Measurements from ENCODE around the gene KANSL1L.
A peak's percentile ranks its signal among the peaks of the same experiment; 100 is the strongest.

KANSL1L gene

GRCh38 chr2:210167227-210167626 lies 4.0 kb downstream of the KANSL1L start:
- TF ChIP-seq POLR2AphosphoS5 (IDR thresholded peaks at IDR 0.05; ENCODE audit: low read depth) (no peak), CTCF (IDR thresholded peaks at IDR 0.05; ENCODE audit: insufficient read depth, low read length) (no peak), GABPA (IDR thresholded peaks at IDR 0.05; ENCODE audit: low read depth) (no peak), REST (IDR thresholded peaks at IDR 0.05; ENCODE audit: insufficient replicate concordance, low read depth) (no peak), SPI1 (IDR thresholded peaks at IDR 0.05; ENCODE audit: borderline replicate concordance, low read depth) (no peak)
- no peaks in the 10 kb centered on the region for H3K27me3 ChIP-seq (ENCODE audit: insufficient read depth, poor library complexity, severe bottlenecking)
- no peak overlapping the region for H3K4me3 ChIP-seq (replicated peaks; ENCODE audit: insufficient read depth, low read length)
- H3K27ac ChIP-seq (replicated peaks), result no peak overlapping the region
- no peak for DNase-seq (ENCODE audit: low read depth in 1 of 2, low spot score in 1 of 2)

- Histone ChIP-seq H3K27me3 (ENCODE audit: insufficient read depth, poor library complexity, severe bottlenecking) (no peaks in the 10 kb centered on the region), H3K4me3 (replicated peaks; ENCODE audit: insufficient read depth, low read length) (no peak overlapping the region), H3K27ac (replicated peaks) (peak overlapping the region; percentile 57)
- TF ChIP-seq CTCF (IDR thresholded peaks at IDR 0.05; ENCODE audit: insufficient read depth, low read length), result no peak
- TF ChIP-seq GABPA (IDR thresholded peaks at IDR 0.05; ENCODE audit: low read depth), result no peak
- TF ChIP-seq SPI1 (IDR thresholded peaks at IDR 0.05; ENCODE audit: borderline replicate concordance, low read depth), result peak; percentile 56; the same call in 1 of the 2 replicates
- TF ChIP-seq REST (IDR thresholded peaks at IDR 0.05; ENCODE audit: insufficient replicate concordance, low read depth), result no peak
- TF ChIP-seq POLR2AphosphoS5 (IDR thresholded peaks at IDR 0.05; ENCODE audit: low read depth), result no peak
- DNase-seq (ENCODE audit: low read depth in 1 of 2, low spot score in 1 of 2), result peak in 1 of 2 experiments; percentile 36
Observed at GRCh38 chr2:210162466-210163124, 8.6 kb downstream of the KANSL1L start.

GRCh38 chr2:210159059-210159458 lies 12.2 kb downstream of the KANSL1L start:
- Histone ChIP-seq H3K27me3 (ENCODE audit: insufficient read depth, poor library complexity, severe bottlenecking) (no peaks in the 10 kb centered on the region), H3K27ac (replicated peaks) (no peak overlapping the region), H3K4me3 (replicated peaks; ENCODE audit: insufficient read depth, low read length) (no peak overlapping the region)
- DNase-seq (ENCODE audit: low read depth in 1 of 2, low spot score in 1 of 2), result no peak
- TF ChIP-seq REST (IDR thresholded peaks at IDR 0.05; ENCODE audit: insufficient replicate concordance, low read depth), result no peak
- TF ChIP-seq POLR2AphosphoS5 (IDR thresholded peaks at IDR 0.05; ENCODE audit: low read depth), result no peak
- TF ChIP-seq CTCF (IDR thresholded peaks at IDR 0.05; ENCODE audit: insufficient read depth, low read length), result no peak
- TF ChIP-seq GABPA (IDR thresholded peaks at IDR 0.05; ENCODE audit: low read depth), result no peak
- TF ChIP-seq SPI1 (IDR thresholded peaks at IDR 0.05; ENCODE audit: borderline replicate concordance, low read depth), result no peak
